GM23338 (cell line): ENCODE measurements around the gene NHLRC4. TPM values are rescaled to one million over a fixed set of nuclear protein-coding genes. Genes with fewer than 3 reads are reported as not detected.
A peak's percentile ranks its signal among the peaks of the same experiment; 100 is the strongest.

Source experiments
- ATAC-seq: fragments of 200-7000 bp; cut with Tn5 transposase; 3 replicates; pipeline ENCODE4 v1.9.1; 2020
- DNase-seq: peaks from one replicate; pipeline ENCODE4 v3.0.0-alpha.2; 2015; ENCODE audit warnings: low spot score
- H2AFZ ChIP-seq: fragments of 200-600 bp; sonication (generic); 2 replicates; pipeline ENCODE4 v1.8.0; 2016; ENCODE audit warnings: antibody characterized with exemption, mild to moderate bottlenecking, moderate library complexity
- H3F3A ChIP-seq: fragments of 200-600 bp; sonication (generic); replicated peaks from 2 replicates; pipeline ENCODE4 v1.8.0; 2017; ENCODE audit warnings: antibody characterized with exemption, mixed run types, low read depth
- H3K27ac ChIP-seq: fragments of 200-600 bp; sonication (generic); 2 replicates; pipeline ENCODE4 v1.6.1; 2016; ENCODE audit warnings: low read depth
- H3K27me3 ChIP-seq: fragments of 200-600 bp; sonication (generic); 2 replicates; pipeline ENCODE4 v1.8.0; 2016; ENCODE audit warnings: mild to moderate bottlenecking, mixed run types, moderate library complexity; ENCODE audit not compliant: insufficient read depth
- H3K36me3 ChIP-seq: fragments of 200-600 bp; sonication (generic); 2 replicates; pipeline ENCODE4 v1.8.0; 2016; ENCODE audit warnings: mild to moderate bottlenecking; ENCODE audit not compliant: insufficient read depth
- H3K4me1 ChIP-seq: fragments of 200-600 bp; sonication (generic); 2 replicates; pipeline ENCODE4 v1.8.0; 2016; ENCODE audit warnings: mild to moderate bottlenecking, moderate library complexity; ENCODE audit not compliant: insufficient read depth
- H3K4me2 ChIP-seq: fragments of 200-600 bp; sonication (generic); 2 replicates; pipeline ENCODE4 v1.7.1; 2017; ENCODE audit warnings: mixed run types
- H3K4me3 ChIP-seq: fragments of 200-600 bp; sonication (generic); 2 replicates; pipeline ENCODE4 v1.6.1; 2016; ENCODE audit warnings: mixed run types
- H3K79me2 ChIP-seq: fragments of 200-600 bp; sonication (generic); replicated peaks from 2 replicates; pipeline ENCODE4 v1.8.0; 2017; ENCODE audit warnings: mild to moderate bottlenecking; ENCODE audit not compliant: insufficient read depth
- H3K9me2 ChIP-seq: fragments of 200-600 bp; sonication (generic); 2 replicates; pipeline ENCODE4 v1.8.0; 2017; ENCODE audit not compliant: insufficient read depth
- H4K20me1 ChIP-seq: fragments of 200-600 bp; sonication (generic); replicated peaks from 2 replicates; pipeline ENCODE4 v1.8.0; 2017; ENCODE audit warnings: mild to moderate bottlenecking; ENCODE audit not compliant: insufficient read depth
- H3K27ac Mint-ChIP-seq: 2 replicates; pipeline ENCODE4 v1.8.0; 2020; ENCODE audit warnings: inconsistent platforms, mild to moderate bottlenecking, moderate library complexity, mixed read lengths
- H3K27me3 Mint-ChIP-seq: 3 replicates; pipeline ENCODE4 v1.8.0; 2022; ENCODE audit warnings: low read depth, mild to moderate bottlenecking, moderate library complexity, mixed read lengths, inconsistent platforms; ENCODE audit not compliant: insufficient read depth, poor library complexity
- H3K36me3 Mint-ChIP-seq: 3 replicates; pipeline ENCODE4 v1.8.0; 2021; ENCODE audit warnings: low read depth, mild to moderate bottlenecking, inconsistent platforms, moderate library complexity, mixed read lengths
- H3K4me1 Mint-ChIP-seq: 3 replicates; pipeline ENCODE4 v1.8.0; 2020; ENCODE audit warnings: mild to moderate bottlenecking, inconsistent platforms, mixed read lengths
- H3K4me3 Mint-ChIP-seq: 3 replicates; pipeline ENCODE4 v1.8.0; 2021; ENCODE audit warnings: moderate library complexity, mild to moderate bottlenecking, inconsistent platforms, mixed read lengths
- H3K9me3 Mint-ChIP-seq: 3 replicates; pipeline ENCODE4 v1.8.0; 2020; ENCODE audit warnings: moderate library complexity, mild to moderate bottlenecking, inconsistent platforms, mixed read lengths
- CREB1 ChIP-seq: fragments of 250-450 bp; sonication (Bioruptor Pico); IDR thresholded peaks from 2 replicates; pipeline ENCODE4 v1.5.0; 2020; ENCODE audit warnings: low read depth, mild to moderate bottlenecking, moderate library complexity
- EZH2 ChIP-seq: fragments of 200-600 bp; sonication (generic); IDR thresholded peaks from one replicate; pipeline ENCODE4 v1.8.0; 2017; ENCODE audit warnings: antibody characterized with exemption, mild to moderate bottlenecking, low read depth; ENCODE audit not compliant: unreplicated experiment
- EZH2phosphoT487 ChIP-seq: fragments of 200-600 bp; sonication (generic); IDR thresholded peaks from one replicate; pipeline ENCODE4 v1.8.1; 2018; ENCODE audit warnings: antibody characterized with exemption; ENCODE audit not compliant: unreplicated experiment
- JUNB ChIP-seq: IDR thresholded peaks from one replicate; pipeline ENCODE4 v1.6.1; 2016; ENCODE audit warnings: antibody characterized with exemption; ENCODE audit not compliant: unreplicated experiment
- NANOG ChIP-seq: IDR thresholded peaks from 2 replicates; pipeline ENCODE4 v1.6.1; 2016; ENCODE audit warnings: antibody characterized with exemption, borderline replicate concordance
- POLR2AphosphoS5 ChIP-seq: IDR thresholded peaks from 2 replicates; pipeline ENCODE4 v1.6.1; 2016; ENCODE audit warnings: antibody characterized with exemption, low read depth
- STAT1 ChIP-seq: IDR thresholded peaks from one replicate; pipeline ENCODE4 v1.6.1; 2016; ENCODE audit warnings: antibody characterized with exemption; ENCODE audit not compliant: unreplicated experiment
- ZNF114 ChIP-seq: fragments of 250-450 bp; sonication (Bioruptor Pico); IDR thresholded peaks from 2 replicates; pipeline ENCODE4 v1.5.0; 2020; ENCODE audit warnings: mild to moderate bottlenecking, moderate library complexity
- ZNF331 ChIP-seq: fragments of 250-450 bp; sonication (Bioruptor Pico); IDR thresholded peaks from 2 replicates; pipeline ENCODE4 v1.5.0; 2020; ENCODE audit warnings: low read depth, mild to moderate bottlenecking, moderate library complexity
- polyA plus RNA-seq: library from polyadenylated mRNA; unstranded; fragments of >200 nt; fragmentation: Nextera tagmentation; extraction: Ambion mirVana; gene quantifications from 2 replicates; pipeline ENCODE4 v1.2.1, GENCODE V29; 2016
- total RNA-seq: library from RNA; depleted of rRNA; stranded (reverse); fragments of >200 nt; shearing (Covaris generic); gene quantifications from 2 replicates; pipeline ENCODE4 v1.2.3, GENCODE V29; 2014
- TF ChIP-seq, protein P1 (sequence below): fragments of 250-450 bp; sonication (Bioruptor Pico); IDR thresholded peaks from 2 replicates; pipeline ENCODE4 v1.5.0; 2020; ENCODE audit warnings: mild to moderate bottlenecking, moderate library complexity
- TF ChIP-seq, protein P2 (sequence below), 2 experiments: fragments of 200-600 bp in 1 of 2; sonication (generic) in 1 of 2; conservative IDR thresholded peaks; 2 replicates each; pipeline versions ENCODE4 v1.5.1 to v1.6.1; 2016 to 2017; ENCODE audit warnings: antibody characterized with exemption in 2 of 2, low read depth in 2 of 2, mild to moderate bottlenecking in 2 of 2, moderate library complexity in 1 of 2
- TF ChIP-seq, protein P3 (sequence below): IDR thresholded peaks from one replicate; pipeline ENCODE4 v1.6.1; 2018; ENCODE audit warnings: antibody characterized with exemption; ENCODE audit not compliant: unreplicated experiment
- TF ChIP-seq, protein P4 (sequence below): IDR thresholded peaks from 2 replicates; pipeline ENCODE4 v1.6.1; 2016; ENCODE audit warnings: antibody characterized with exemption

Gene NHLRC4
- total and polyA plus RNA-seq, 2 experiments from 2014 or later: 0.47 to 0.80 TPM

DNA sequence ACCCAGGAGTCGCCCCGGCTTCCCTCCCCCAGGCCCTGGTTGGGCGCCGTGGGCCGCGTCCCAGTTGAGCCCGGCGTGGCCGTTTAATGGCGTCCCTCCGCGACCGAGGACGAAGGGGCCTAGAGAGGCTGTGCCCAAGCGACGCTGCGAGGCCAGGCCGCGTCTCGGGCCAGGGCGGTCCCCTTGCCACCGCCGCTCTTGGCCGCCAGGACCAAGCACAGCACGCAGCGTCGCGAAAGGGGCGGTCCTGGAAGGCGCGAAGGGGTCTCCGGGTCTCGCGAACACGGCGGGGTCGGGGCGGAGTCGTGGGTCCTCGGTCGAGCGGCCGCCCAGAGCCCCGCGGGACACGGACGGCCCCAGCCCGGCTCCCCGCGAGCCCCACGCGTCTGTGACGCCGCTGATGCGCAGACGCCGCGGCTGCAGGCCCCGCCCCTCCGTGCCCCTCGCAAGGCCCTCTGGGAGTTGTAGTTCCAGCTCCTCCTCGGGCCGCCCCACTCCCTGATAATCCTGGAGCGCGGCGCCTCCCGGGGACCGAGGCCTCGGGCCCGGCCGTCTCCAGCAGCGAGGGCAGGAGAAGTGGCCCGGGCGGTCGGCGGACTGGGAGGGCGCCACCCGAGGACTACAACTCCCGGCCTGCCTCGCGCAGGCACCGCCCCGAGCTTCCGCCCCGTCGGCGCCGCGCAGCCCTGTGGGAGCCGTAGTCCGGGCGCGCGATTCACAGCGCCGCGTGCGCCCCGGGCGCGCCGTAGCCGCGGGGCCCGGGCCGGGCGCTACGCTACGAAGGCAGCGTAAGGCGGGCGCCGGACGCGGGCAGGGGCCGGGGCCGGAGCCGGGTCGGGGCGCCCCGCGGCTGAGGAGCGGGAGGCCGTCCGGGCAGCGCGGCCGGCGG lies 39.5 kb upstream of the NHLRC4 start, which contains the start of gene CAPN15:
Gene CAPN15 (plus strand): TSS at position 698 of the 889 bp plus-strand sequence. CDS start 19,127 bp downstream, outside the sequence.
- ATAC-seq (peak; percentile 75), DNase-seq (peak; percentile 90)
- Histone ChIP-seq H3K4me2 (peak within 1 kb of the TSS; percentile 97), H4K20me1 (peaks cover 26% of the 10 kb centered on the region), H3F3A (0 out of 2 replicates have a peak, but pooled peaks cover 8% of the 10 kb centered on the region), H3K27ac (peak within 1 kb of the TSS; percentile 55; the same call in 1 of the 2 replicates), H3K36me3 (no peaks in the 10 kb centered on the region), H3K79me2 (peaks cover 47% of the 10 kb centered on the region), H3K4me1 (peaks cover 6% of the 10 kb centered on the region; the same call in 1 of the 2 replicates), H3K4me3 (peak within 1 kb of the TSS; percentile 90), H2AFZ (no peak within 1 kb of the TSS; the same call in 1 of the 2 replicates), H3K9me2 (no peaks in the 10 kb centered on the region), H3K27me3 (no peaks in the 10 kb centered on the region)
- Mint-ChIP-seq H3K9me3 (no peaks in the 10 kb centered on the region; the same call in 2 of the 3 replicates), H3K36me3 (peaks cover 5% of the 10 kb centered on the region; the same call in 2 of the 3 replicates), H3K4me3 (peak within 1 kb of the TSS; percentile 86), H3K27me3 (peaks cover 13% of the 10 kb centered on the region), H3K27ac (peak within 1 kb of the TSS; percentile 47; the same call in 1 of the 2 replicates), H3K4me1 (peaks cover 20% of the 10 kb centered on the region)
- TF ChIP-seq, protein P1, sequence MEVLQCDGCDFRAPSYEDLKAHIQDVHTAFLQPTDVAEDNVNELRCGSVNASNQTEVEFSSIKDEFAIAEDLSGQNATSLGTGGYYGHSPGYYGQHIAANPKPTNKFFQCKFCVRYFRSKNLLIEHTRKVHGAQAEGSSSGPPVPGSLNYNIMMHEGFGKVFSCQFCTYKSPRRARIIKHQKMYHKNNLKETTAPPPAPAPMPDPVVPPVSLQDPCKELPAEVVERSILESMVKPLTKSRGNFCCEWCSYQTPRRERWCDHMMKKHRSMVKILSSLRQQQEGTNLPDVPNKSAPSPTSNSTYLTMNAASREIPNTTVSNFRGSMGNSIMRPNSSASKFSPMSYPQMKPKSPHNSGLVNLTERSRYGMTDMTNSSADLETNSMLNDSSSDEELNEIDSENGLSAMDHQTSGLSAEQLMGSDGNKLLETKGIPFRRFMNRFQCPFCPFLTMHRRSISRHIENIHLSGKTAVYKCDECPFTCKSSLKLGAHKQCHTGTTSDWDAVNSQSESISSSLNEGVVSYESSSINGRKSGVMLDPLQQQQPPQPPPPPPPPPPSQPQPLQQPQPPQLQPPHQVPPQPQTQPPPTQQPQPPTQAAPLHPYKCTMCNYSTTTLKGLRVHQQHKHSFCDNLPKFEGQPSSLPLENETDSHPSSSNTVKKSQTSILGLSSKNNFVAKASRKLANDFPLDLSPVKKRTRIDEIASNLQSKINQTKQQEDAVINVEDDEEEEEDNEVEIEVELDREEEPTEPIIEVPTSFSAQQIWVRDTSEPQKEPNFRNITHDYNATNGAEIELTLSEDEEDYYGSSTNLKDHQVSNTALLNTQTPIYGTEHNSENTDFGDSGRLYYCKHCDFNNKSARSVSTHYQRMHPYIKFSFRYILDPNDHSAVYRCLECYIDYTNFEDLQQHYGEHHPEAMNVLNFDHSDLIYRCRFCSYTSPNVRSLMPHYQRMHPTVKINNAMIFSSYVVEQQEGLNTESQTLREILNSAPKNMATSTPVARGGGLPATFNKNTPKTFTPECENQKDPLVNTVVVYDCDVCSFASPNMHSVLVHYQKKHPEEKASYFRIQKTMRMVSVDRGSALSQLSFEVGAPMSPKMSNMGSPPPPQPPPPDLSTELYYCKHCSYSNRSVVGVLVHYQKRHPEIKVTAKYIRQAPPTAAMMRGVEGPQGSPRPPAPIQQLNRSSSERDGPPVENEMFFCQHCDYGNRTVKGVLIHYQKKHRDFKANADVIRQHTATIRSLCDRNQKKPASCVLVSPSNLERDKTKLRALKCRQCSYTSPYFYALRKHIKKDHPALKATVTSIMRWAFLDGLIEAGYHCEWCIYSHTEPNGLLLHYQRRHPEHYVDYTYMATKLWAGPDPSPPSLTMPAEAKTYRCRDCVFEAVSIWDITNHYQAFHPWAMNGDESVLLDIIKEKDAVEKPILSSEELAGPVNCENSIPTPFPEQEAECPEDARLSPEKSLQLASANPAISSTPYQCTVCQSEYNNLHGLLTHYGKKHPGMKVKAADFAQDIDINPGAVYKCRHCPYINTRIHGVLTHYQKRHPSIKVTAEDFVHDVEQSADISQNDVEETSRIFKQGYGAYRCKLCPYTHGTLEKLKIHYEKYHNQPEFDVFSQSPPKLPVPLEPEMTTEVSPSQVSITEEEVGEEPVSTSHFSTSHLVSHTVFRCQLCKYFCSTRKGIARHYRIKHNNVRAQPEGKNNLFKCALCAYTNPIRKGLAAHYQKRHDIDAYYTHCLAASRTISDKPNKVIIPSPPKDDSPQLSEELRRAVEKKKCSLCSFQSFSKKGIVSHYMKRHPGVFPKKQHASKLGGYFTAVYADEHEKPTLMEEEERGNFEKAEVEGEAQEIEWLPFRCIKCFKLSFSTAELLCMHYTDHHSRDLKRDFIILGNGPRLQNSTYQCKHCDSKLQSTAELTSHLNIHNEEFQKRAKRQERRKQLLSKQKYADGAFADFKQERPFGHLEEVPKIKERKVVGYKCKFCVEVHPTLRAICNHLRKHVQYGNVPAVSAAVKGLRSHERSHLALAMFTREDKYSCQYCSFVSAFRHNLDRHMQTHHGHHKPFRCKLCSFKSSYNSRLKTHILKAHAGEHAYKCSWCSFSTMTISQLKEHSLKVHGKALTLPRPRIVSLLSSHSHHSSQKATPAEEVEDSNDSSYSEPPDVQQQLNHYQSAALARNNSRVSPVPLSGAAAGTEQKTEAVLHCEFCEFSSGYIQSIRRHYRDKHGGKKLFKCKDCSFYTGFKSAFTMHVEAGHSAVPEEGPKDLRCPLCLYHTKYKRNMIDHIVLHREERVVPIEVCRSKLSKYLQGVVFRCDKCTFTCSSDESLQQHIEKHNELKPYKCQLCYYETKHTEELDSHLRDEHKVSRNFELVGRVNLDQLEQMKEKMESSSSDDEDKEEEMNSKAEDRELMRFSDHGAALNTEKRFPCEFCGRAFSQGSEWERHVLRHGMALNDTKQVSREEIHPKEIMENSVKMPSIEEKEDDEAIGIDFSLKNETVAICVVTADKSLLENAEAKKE (CRISPR knock-in tag): no peak
- TF ChIP-seq CREB1 (CRISPR knock-in tag): peak; percentile 79
- TF ChIP-seq EZH2phosphoT487: no peak
- TF ChIP-seq, protein P2, sequence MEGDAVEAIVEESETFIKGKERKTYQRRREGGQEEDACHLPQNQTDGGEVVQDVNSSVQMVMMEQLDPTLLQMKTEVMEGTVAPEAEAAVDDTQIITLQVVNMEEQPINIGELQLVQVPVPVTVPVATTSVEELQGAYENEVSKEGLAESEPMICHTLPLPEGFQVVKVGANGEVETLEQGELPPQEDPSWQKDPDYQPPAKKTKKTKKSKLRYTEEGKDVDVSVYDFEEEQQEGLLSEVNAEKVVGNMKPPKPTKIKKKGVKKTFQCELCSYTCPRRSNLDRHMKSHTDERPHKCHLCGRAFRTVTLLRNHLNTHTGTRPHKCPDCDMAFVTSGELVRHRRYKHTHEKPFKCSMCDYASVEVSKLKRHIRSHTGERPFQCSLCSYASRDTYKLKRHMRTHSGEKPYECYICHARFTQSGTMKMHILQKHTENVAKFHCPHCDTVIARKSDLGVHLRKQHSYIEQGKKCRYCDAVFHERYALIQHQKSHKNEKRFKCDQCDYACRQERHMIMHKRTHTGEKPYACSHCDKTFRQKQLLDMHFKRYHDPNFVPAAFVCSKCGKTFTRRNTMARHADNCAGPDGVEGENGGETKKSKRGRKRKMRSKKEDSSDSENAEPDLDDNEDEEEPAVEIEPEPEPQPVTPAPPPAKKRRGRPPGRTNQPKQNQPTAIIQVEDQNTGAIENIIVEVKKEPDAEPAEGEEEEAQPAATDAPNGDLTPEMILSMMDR (conservative IDR thresholded peaks at IDR 0.05; ENCODE audit: low read depth in 2 of 2): no peak
- TF ChIP-seq JUNB: no peak
- peak; percentile 68 for TF ChIP-seq POLR2AphosphoS5
- TF ChIP-seq, protein P3, sequence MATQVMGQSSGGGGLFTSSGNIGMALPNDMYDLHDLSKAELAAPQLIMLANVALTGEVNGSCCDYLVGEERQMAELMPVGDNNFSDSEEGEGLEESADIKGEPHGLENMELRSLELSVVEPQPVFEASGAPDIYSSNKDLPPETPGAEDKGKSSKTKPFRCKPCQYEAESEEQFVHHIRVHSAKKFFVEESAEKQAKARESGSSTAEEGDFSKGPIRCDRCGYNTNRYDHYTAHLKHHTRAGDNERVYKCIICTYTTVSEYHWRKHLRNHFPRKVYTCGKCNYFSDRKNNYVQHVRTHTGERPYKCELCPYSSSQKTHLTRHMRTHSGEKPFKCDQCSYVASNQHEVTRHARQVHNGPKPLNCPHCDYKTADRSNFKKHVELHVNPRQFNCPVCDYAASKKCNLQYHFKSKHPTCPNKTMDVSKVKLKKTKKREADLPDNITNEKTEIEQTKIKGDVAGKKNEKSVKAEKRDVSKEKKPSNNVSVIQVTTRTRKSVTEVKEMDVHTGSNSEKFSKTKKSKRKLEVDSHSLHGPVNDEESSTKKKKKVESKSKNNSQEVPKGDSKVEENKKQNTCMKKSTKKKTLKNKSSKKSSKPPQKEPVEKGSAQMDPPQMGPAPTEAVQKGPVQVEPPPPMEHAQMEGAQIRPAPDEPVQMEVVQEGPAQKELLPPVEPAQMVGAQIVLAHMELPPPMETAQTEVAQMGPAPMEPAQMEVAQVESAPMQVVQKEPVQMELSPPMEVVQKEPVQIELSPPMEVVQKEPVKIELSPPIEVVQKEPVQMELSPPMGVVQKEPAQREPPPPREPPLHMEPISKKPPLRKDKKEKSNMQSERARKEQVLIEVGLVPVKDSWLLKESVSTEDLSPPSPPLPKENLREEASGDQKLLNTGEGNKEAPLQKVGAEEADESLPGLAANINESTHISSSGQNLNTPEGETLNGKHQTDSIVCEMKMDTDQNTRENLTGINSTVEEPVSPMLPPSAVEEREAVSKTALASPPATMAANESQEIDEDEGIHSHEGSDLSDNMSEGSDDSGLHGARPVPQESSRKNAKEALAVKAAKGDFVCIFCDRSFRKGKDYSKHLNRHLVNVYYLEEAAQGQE: no peak
- TF ChIP-seq STAT1: no peak
- TF ChIP-seq, protein P4, sequence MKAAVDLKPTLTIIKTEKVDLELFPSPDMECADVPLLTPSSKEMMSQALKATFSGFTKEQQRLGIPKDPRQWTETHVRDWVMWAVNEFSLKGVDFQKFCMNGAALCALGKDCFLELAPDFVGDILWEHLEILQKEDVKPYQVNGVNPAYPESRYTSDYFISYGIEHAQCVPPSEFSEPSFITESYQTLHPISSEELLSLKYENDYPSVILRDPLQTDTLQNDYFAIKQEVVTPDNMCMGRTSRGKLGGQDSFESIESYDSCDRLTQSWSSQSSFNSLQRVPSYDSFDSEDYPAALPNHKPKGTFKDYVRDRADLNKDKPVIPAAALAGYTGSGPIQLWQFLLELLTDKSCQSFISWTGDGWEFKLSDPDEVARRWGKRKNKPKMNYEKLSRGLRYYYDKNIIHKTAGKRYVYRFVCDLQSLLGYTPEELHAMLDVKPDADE: peak; percentile 93
- no peak for TF ChIP-seq NANOG
- TF ChIP-seq ZNF331 (CRISPR knock-in tag): no peak
- TF ChIP-seq EZH2: no peak
- TF ChIP-seq ZNF114 (CRISPR knock-in tag): peak; percentile 58; the same call in 1 of the 2 replicates
